ENCODE results near the gene SLCO4A1.

SLCO4A1 gene

DNA sequence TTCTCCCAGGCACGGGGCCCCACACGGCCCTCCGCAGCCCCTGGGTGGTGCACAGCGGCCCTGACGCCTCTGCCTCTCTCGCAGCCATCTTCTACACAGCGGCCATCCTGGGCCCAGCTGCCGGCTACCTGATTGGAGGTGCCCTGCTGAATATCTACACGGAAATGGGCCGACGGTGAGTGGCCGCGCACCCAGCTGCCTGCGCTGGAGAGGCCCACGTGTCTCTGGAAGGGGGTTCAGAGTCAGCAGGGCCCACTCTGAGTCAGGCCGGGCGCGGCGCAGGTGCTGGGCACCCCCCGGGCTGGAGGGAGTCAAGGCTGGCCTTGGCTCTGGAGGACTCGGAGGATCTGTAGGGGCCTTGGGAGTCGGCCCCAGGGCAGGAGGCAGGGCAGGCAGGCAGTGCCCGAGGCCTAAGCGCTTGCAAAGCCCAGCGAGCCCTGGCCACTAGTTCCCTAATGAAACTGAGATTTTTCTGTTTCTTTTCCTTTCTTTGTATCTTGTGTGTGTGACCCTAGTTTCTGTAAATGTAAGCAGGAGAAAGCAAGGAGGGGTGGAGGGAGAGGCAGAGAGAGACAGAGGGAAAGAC lies 16.4 kb downstream of the SLCO4A1 start:
- TF ChIP-seq TAF1 (IDR thresholded peaks at IDR 0.05; ENCODE audit: borderline replicate concordance, insufficient read depth, low read length) (no peak), FOXP2 (optimal IDR thresholded peaks at IDR 0.05; ENCODE audit: borderline replicate concordance, extremely low read depth, extremely low read length, insufficient read depth) (no peak), SIN3A (IDR thresholded peaks at IDR 0.05; ENCODE audit: borderline replicate concordance, insufficient read depth, low read length) (no peak), POLR2AphosphoS5 (IDR thresholded peaks at IDR 0.05; ENCODE audit: low read depth, low read length) (no peak)
- TF ChIP-seq, protein P1, sequence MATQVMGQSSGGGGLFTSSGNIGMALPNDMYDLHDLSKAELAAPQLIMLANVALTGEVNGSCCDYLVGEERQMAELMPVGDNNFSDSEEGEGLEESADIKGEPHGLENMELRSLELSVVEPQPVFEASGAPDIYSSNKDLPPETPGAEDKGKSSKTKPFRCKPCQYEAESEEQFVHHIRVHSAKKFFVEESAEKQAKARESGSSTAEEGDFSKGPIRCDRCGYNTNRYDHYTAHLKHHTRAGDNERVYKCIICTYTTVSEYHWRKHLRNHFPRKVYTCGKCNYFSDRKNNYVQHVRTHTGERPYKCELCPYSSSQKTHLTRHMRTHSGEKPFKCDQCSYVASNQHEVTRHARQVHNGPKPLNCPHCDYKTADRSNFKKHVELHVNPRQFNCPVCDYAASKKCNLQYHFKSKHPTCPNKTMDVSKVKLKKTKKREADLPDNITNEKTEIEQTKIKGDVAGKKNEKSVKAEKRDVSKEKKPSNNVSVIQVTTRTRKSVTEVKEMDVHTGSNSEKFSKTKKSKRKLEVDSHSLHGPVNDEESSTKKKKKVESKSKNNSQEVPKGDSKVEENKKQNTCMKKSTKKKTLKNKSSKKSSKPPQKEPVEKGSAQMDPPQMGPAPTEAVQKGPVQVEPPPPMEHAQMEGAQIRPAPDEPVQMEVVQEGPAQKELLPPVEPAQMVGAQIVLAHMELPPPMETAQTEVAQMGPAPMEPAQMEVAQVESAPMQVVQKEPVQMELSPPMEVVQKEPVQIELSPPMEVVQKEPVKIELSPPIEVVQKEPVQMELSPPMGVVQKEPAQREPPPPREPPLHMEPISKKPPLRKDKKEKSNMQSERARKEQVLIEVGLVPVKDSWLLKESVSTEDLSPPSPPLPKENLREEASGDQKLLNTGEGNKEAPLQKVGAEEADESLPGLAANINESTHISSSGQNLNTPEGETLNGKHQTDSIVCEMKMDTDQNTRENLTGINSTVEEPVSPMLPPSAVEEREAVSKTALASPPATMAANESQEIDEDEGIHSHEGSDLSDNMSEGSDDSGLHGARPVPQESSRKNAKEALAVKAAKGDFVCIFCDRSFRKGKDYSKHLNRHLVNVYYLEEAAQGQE (IDR thresholded peaks at IDR 0.05; ENCODE audit: insufficient read depth in 1 of 2, low read depth in 2 of 2, low read length in 2 of 2), result no peak

DNA sequence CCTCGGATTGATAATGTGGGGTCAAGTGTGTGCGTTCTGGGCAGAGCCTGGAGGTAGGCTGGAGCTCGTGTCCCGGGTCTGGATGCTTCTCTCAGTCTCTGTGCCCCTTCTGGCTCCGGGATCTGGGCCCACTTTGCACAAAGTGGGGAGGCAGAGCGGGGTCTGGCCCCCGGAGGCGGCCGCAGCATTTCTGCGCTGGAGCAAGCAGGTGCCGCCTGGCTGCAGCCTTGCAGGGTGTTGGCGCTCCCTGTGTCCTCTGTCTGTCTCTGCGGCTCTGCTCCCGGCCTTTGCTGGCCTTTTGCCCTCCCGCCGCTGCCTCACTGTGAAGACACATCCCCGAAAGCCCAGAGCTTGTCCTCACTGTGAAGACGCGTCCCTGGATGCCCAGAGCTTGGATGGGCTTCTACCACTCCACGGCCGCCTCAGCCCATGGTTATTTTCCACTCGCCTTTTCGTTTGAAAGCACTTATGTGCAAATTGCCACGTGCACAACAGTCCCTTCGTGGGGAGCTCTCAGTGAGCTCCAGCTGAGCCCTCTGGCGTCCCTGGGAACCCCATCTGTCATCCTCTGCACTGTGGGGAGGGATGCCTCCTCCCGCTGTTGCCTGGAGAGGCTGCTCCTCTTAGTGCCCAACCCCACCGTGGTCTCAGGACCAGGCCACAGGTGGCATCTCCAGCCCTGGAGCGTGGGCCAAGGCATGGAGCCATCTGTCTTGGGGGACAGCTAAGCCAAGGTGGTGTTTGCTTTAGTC lies 17.4 kb downstream of the SLCO4A1 start:
- no peak for TF ChIP-seq POLR2AphosphoS5 (IDR thresholded peaks at IDR 0.05; ENCODE audit: low read depth, low read length)

DNA sequence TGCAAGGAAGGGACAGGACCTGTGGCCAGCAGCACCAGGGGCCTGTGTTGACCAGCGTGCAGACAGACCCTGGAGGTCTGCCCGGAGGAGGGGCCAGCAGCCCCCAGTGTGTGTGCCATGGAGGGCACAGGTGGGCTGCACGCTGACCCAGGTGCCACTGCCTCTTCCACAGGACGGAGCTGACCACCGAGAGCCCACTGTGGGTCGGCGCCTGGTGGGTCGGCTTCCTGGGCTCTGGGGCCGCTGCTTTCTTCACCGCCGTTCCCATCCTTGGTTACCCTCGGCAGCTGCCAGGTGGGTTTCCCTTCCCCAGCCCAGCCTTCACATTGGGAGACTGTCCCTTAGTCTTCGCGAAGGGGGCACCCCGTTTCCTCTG lies 17.9 kb downstream of the SLCO4A1 start:
- TF ChIP-seq FOXP2 (optimal IDR thresholded peaks at IDR 0.05; ENCODE audit: borderline replicate concordance, extremely low read depth, extremely low read length, insufficient read depth) (no peak), POLR2AphosphoS5 (IDR thresholded peaks at IDR 0.05; ENCODE audit: low read depth, low read length) (no peak), SIN3A (IDR thresholded peaks at IDR 0.05; ENCODE audit: borderline replicate concordance, insufficient read depth, low read length) (no peak), TAF1 (IDR thresholded peaks at IDR 0.05; ENCODE audit: borderline replicate concordance, insufficient read depth, low read length) (no peak)
- TF ChIP-seq, protein P1 (IDR thresholded peaks at IDR 0.05; ENCODE audit: insufficient read depth in 1 of 2, low read depth in 2 of 2, low read length in 2 of 2), result no peak

DNA sequence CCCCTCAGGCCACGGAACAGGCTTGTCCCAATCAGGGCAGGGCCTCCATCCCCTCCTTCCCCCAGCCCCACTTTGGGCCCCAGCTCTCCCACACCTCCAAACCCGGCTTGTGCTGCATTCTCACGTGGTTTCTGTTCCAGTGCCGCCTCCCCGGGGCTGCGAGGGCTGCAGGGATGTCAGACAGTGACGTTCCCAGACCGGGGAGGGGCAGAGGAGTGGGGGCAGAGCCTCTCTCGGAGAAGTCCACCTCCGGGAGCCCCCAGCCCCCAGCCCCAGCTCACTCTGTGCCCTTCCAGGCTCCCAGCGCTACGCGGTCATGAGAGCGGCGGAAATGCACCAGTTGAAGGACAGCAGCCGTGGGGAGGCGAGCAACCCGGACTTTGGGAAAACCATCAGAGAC lies 18.5 kb downstream of the SLCO4A1 start:
- TF ChIP-seq, protein P1 (IDR thresholded peaks at IDR 0.05; ENCODE audit: insufficient read depth in 1 of 2, low read depth in 2 of 2, low read length in 2 of 2), result no peak
- no peak for TF ChIP-seq SIN3A (IDR thresholded peaks at IDR 0.05; ENCODE audit: borderline replicate concordance, insufficient read depth, low read length)
- TF ChIP-seq POLR2AphosphoS5 (IDR thresholded peaks at IDR 0.05; ENCODE audit: low read depth, low read length), result no peak
- no peak for TF ChIP-seq FOXP2 (optimal IDR thresholded peaks at IDR 0.05; ENCODE audit: borderline replicate concordance, extremely low read depth, extremely low read length, insufficient read depth)
- no peak for TF ChIP-seq TAF1 (IDR thresholded peaks at IDR 0.05; ENCODE audit: borderline replicate concordance, insufficient read depth, low read length)

- TF ChIP-seq SIN3A (IDR thresholded peaks at IDR 0.05; ENCODE audit: borderline replicate concordance, insufficient read depth, low read length) (no peak), POLR2AphosphoS5 (IDR thresholded peaks at IDR 0.05; ENCODE audit: low read depth, low read length) (no peak), TAF1 (IDR thresholded peaks at IDR 0.05; ENCODE audit: borderline replicate concordance, insufficient read depth, low read length) (no peak), FOXP2 (optimal IDR thresholded peaks at IDR 0.05; ENCODE audit: borderline replicate concordance, extremely low read depth, extremely low read length, insufficient read depth) (no peak)
- TF ChIP-seq, protein P1 (IDR thresholded peaks at IDR 0.05; ENCODE audit: insufficient read depth in 1 of 2, low read depth in 2 of 2, low read length in 2 of 2), result no peak
These were observed 19.3 kb downstream of the SLCO4A1 start for GRCh38 chr20:62661647-62662046.
